GM23338 (cell line): ENCODE results near the gene APP. TPM values are rescaled to one million over a fixed set of nuclear protein-coding genes. Genes with fewer than 3 reads are reported as not detected.

Experiments used
- ATAC-seq: fragments of 200-7000 bp; cut with Tn5 transposase; 3 replicates; pipeline ENCODE4 v1.9.1; 2020
- DNase-seq: peaks from one replicate; pipeline ENCODE4 v3.0.0-alpha.2; 2015; ENCODE audit warnings: low spot score
- H2AFZ ChIP-seq: fragments of 200-600 bp; sonication (generic); 2 replicates; pipeline ENCODE4 v1.8.0; 2016; ENCODE audit warnings: antibody characterized with exemption, mild to moderate bottlenecking, moderate library complexity
- H3F3A ChIP-seq: fragments of 200-600 bp; sonication (generic); replicated peaks from 2 replicates; pipeline ENCODE4 v1.8.0; 2017; ENCODE audit warnings: antibody characterized with exemption, mixed run types, low read depth
- H3K27ac ChIP-seq: fragments of 200-600 bp; sonication (generic); 2 replicates; pipeline ENCODE4 v1.6.1; 2016; ENCODE audit warnings: low read depth
- H3K27me3 ChIP-seq: fragments of 200-600 bp; sonication (generic); 2 replicates; pipeline ENCODE4 v1.8.0; 2016; ENCODE audit warnings: mild to moderate bottlenecking, mixed run types, moderate library complexity; ENCODE audit not compliant: insufficient read depth
- H3K36me3 ChIP-seq: fragments of 200-600 bp; sonication (generic); 2 replicates; pipeline ENCODE4 v1.8.0; 2016; ENCODE audit warnings: mild to moderate bottlenecking; ENCODE audit not compliant: insufficient read depth
- H3K4me1 ChIP-seq: fragments of 200-600 bp; sonication (generic); 2 replicates; pipeline ENCODE4 v1.8.0; 2016; ENCODE audit warnings: mild to moderate bottlenecking, moderate library complexity; ENCODE audit not compliant: insufficient read depth
- H3K4me2 ChIP-seq: fragments of 200-600 bp; sonication (generic); 2 replicates; pipeline ENCODE4 v1.7.1; 2017; ENCODE audit warnings: mixed run types
- H3K4me3 ChIP-seq: fragments of 200-600 bp; sonication (generic); 2 replicates; pipeline ENCODE4 v1.6.1; 2016; ENCODE audit warnings: mixed run types
- H3K79me2 ChIP-seq: fragments of 200-600 bp; sonication (generic); replicated peaks from 2 replicates; pipeline ENCODE4 v1.8.0; 2017; ENCODE audit warnings: mild to moderate bottlenecking; ENCODE audit not compliant: insufficient read depth
- H3K9me2 ChIP-seq: fragments of 200-600 bp; sonication (generic); 2 replicates; pipeline ENCODE4 v1.8.0; 2017; ENCODE audit not compliant: insufficient read depth
- H4K20me1 ChIP-seq: fragments of 200-600 bp; sonication (generic); replicated peaks from 2 replicates; pipeline ENCODE4 v1.8.0; 2017; ENCODE audit warnings: mild to moderate bottlenecking; ENCODE audit not compliant: insufficient read depth
- H3K27ac Mint-ChIP-seq: 2 replicates; pipeline ENCODE4 v1.8.0; 2020; ENCODE audit warnings: inconsistent platforms, mild to moderate bottlenecking, moderate library complexity, mixed read lengths
- H3K27me3 Mint-ChIP-seq: 3 replicates; pipeline ENCODE4 v1.8.0; 2022; ENCODE audit warnings: low read depth, mild to moderate bottlenecking, moderate library complexity, mixed read lengths, inconsistent platforms; ENCODE audit not compliant: insufficient read depth, poor library complexity
- H3K36me3 Mint-ChIP-seq: 3 replicates; pipeline ENCODE4 v1.8.0; 2021; ENCODE audit warnings: low read depth, mild to moderate bottlenecking, inconsistent platforms, moderate library complexity, mixed read lengths
- H3K4me1 Mint-ChIP-seq: 3 replicates; pipeline ENCODE4 v1.8.0; 2020; ENCODE audit warnings: mild to moderate bottlenecking, inconsistent platforms, mixed read lengths
- H3K4me3 Mint-ChIP-seq: 3 replicates; pipeline ENCODE4 v1.8.0; 2021; ENCODE audit warnings: moderate library complexity, mild to moderate bottlenecking, inconsistent platforms, mixed read lengths
- H3K9me3 Mint-ChIP-seq: 3 replicates; pipeline ENCODE4 v1.8.0; 2020; ENCODE audit warnings: moderate library complexity, mild to moderate bottlenecking, inconsistent platforms, mixed read lengths
- JUNB ChIP-seq: IDR thresholded peaks from one replicate; pipeline ENCODE4 v1.6.1; 2016; ENCODE audit warnings: antibody characterized with exemption; ENCODE audit not compliant: unreplicated experiment
- NANOG ChIP-seq: IDR thresholded peaks from 2 replicates; pipeline ENCODE4 v1.6.1; 2016; ENCODE audit warnings: antibody characterized with exemption, borderline replicate concordance
- POLR2AphosphoS5 ChIP-seq: IDR thresholded peaks from 2 replicates; pipeline ENCODE4 v1.6.1; 2016; ENCODE audit warnings: antibody characterized with exemption, low read depth
- STAT1 ChIP-seq: IDR thresholded peaks from one replicate; pipeline ENCODE4 v1.6.1; 2016; ENCODE audit warnings: antibody characterized with exemption; ENCODE audit not compliant: unreplicated experiment
- ZNF114 ChIP-seq: fragments of 250-450 bp; sonication (Bioruptor Pico); IDR thresholded peaks from 2 replicates; pipeline ENCODE4 v1.5.0; 2020; ENCODE audit warnings: mild to moderate bottlenecking, moderate library complexity
- ZNF331 ChIP-seq: fragments of 250-450 bp; sonication (Bioruptor Pico); IDR thresholded peaks from 2 replicates; pipeline ENCODE4 v1.5.0; 2020; ENCODE audit warnings: low read depth, mild to moderate bottlenecking, moderate library complexity
- polyA plus RNA-seq: library from polyadenylated mRNA; unstranded; fragments of >200 nt; fragmentation: Nextera tagmentation; extraction: Ambion mirVana; gene quantifications from 2 replicates; pipeline ENCODE4 v1.2.1, GENCODE V29; 2016
- total RNA-seq: library from RNA; depleted of rRNA; stranded (reverse); fragments of >200 nt; shearing (Covaris generic); gene quantifications from 2 replicates; pipeline ENCODE4 v1.2.3, GENCODE V29; 2014
- TF ChIP-seq, protein P1 (sequence below): IDR thresholded peaks from 2 replicates; pipeline ENCODE4 v1.6.1; 2016; ENCODE audit warnings: antibody characterized with exemption
- TF ChIP-seq, protein P2 (sequence below): IDR thresholded peaks from one replicate; pipeline ENCODE4 v1.6.1; 2018; ENCODE audit warnings: antibody characterized with exemption; ENCODE audit not compliant: unreplicated experiment
- TF ChIP-seq, protein P3 (sequence below): fragments of 250-450 bp; sonication (Bioruptor Pico); IDR thresholded peaks from 2 replicates; pipeline ENCODE4 v1.5.0; 2020; ENCODE audit warnings: mild to moderate bottlenecking, moderate library complexity

Gene APP
- total and polyA plus RNA-seq, 2 experiments from 2014 or later, result 69.4 to 444 TPM

DNA sequence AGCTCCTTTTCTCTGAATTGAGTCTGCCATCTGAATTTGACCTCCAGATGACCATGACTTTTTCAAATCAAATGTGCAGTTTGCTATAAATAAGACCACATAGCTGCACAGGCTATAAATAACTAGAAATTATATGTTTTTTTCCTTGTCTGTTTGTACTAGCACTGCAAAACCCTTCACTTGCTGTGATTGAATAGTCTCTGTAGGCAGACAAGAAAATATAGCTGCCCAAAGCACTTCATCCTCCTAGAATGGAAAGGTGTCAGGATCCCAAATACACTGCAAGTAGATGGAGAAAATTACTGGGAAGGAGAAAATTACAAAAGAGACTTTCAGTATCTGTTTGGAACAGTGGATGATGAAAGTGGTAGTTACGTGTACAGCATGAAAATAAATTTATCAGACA is 175.8 kb downstream of the APP start:
- Histone ChIP-seq H3K27ac (no peak overlapping the region), H3K9me2 (no peaks in the 10 kb centered on the region), H3K4me1 (peaks cover 30% of the 10 kb centered on the region), H3K4me2 (no peak overlapping the region), H3K27me3 (no peaks in the 10 kb centered on the region), H4K20me1 (no peaks in the 10 kb centered on the region), H3K79me2 (peaks cover 14% of the 10 kb centered on the region), H2AFZ (no peak overlapping the region), H3F3A (0 out of 2 replicates have a peak, but pooled peaks cover 4% of the 10 kb centered on the region), H3K36me3 (0 out of 2 replicates have a peak, but pooled peaks cover 3% of the 10 kb centered on the region), H3K4me3 (no peak overlapping the region)
- H3K27ac Mint-ChIP-seq, result peak overlapping the region; percentile 21; the same call in 1 of the 2 replicates
- no peak overlapping the region for H3K4me3 Mint-ChIP-seq
- peaks cover 39% of the 10 kb centered on the region for H3K4me1 Mint-ChIP-seq
- H3K36me3 Mint-ChIP-seq, result peaks cover 50% of the 10 kb centered on the region
- DNase-seq (no peak), ATAC-seq (no peak)
- no peaks in the 10 kb centered on the region for H3K9me3 Mint-ChIP-seq
- H3K27me3 Mint-ChIP-seq, result no peaks in the 10 kb centered on the region
- no peak for TF ChIP-seq NANOG
- no peak for TF ChIP-seq ZNF331
- TF ChIP-seq, protein P1, sequence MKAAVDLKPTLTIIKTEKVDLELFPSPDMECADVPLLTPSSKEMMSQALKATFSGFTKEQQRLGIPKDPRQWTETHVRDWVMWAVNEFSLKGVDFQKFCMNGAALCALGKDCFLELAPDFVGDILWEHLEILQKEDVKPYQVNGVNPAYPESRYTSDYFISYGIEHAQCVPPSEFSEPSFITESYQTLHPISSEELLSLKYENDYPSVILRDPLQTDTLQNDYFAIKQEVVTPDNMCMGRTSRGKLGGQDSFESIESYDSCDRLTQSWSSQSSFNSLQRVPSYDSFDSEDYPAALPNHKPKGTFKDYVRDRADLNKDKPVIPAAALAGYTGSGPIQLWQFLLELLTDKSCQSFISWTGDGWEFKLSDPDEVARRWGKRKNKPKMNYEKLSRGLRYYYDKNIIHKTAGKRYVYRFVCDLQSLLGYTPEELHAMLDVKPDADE, result no peak
- TF ChIP-seq, protein P2, sequence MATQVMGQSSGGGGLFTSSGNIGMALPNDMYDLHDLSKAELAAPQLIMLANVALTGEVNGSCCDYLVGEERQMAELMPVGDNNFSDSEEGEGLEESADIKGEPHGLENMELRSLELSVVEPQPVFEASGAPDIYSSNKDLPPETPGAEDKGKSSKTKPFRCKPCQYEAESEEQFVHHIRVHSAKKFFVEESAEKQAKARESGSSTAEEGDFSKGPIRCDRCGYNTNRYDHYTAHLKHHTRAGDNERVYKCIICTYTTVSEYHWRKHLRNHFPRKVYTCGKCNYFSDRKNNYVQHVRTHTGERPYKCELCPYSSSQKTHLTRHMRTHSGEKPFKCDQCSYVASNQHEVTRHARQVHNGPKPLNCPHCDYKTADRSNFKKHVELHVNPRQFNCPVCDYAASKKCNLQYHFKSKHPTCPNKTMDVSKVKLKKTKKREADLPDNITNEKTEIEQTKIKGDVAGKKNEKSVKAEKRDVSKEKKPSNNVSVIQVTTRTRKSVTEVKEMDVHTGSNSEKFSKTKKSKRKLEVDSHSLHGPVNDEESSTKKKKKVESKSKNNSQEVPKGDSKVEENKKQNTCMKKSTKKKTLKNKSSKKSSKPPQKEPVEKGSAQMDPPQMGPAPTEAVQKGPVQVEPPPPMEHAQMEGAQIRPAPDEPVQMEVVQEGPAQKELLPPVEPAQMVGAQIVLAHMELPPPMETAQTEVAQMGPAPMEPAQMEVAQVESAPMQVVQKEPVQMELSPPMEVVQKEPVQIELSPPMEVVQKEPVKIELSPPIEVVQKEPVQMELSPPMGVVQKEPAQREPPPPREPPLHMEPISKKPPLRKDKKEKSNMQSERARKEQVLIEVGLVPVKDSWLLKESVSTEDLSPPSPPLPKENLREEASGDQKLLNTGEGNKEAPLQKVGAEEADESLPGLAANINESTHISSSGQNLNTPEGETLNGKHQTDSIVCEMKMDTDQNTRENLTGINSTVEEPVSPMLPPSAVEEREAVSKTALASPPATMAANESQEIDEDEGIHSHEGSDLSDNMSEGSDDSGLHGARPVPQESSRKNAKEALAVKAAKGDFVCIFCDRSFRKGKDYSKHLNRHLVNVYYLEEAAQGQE, result no peak

DNA sequence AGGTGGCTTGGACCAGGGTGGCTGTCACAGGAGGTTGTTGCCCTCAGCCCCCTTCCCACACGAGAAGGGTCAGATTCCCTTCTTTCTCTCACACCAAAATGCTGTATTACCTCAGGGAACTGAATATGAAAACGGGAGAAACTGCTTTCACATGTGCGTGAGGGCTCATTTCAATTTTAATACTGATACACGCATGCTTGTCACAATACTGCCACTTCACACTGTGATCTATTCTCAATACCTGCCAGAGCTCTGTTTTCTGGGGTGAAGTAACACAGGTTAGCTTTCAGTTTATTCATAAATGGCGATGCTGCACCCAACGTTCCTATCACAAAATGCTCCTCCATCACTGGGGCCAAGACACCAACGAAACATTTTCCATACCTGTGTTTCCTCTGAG is 181.8 kb downstream of the APP start:
- DNase-seq, result no peak
- 0 out of 2 replicates have a peak, but pooled peaks cover 9% of the 10 kb centered on the region for H3K79me2 ChIP-seq
- peaks cover 47% of the 10 kb centered on the region for H3K36me3 Mint-ChIP-seq
- no peaks in the 10 kb centered on the region for H4K20me1 ChIP-seq
- H3K27ac ChIP-seq, result no peak overlapping the region
- H3K4me1 ChIP-seq, result peaks cover 41% of the 10 kb centered on the region
- H3K4me1 Mint-ChIP-seq, result peaks cover 44% of the 10 kb centered on the region
- no peaks in the 10 kb centered on the region for H3F3A ChIP-seq
- no peaks in the 10 kb centered on the region for H3K27me3 ChIP-seq
- H2AFZ ChIP-seq, result no peak overlapping the region
- peaks cover 2% of the 10 kb centered on the region for H3K27me3 Mint-ChIP-seq
- no peak overlapping the region for H3K4me3 Mint-ChIP-seq
- no peak overlapping the region; the same call in 1 of the 2 replicates for H3K27ac Mint-ChIP-seq
- no peaks in the 10 kb centered on the region for H3K9me2 ChIP-seq
- no peak overlapping the region for H3K4me3 ChIP-seq
- ATAC-seq, result no peak
- H3K9me3 Mint-ChIP-seq, result no peaks in the 10 kb centered on the region
- H3K36me3 ChIP-seq, result no peaks in the 10 kb centered on the region
- H3K4me2 ChIP-seq, result no peak overlapping the region
- TF ChIP-seq NANOG (no peak), POLR2AphosphoS5 (no peak), JUNB (no peak), ZNF114 (CRISPR knock-in tag) (no peak), ZNF331 (no peak), STAT1 (no peak)
- TF ChIP-seq, protein P3, sequence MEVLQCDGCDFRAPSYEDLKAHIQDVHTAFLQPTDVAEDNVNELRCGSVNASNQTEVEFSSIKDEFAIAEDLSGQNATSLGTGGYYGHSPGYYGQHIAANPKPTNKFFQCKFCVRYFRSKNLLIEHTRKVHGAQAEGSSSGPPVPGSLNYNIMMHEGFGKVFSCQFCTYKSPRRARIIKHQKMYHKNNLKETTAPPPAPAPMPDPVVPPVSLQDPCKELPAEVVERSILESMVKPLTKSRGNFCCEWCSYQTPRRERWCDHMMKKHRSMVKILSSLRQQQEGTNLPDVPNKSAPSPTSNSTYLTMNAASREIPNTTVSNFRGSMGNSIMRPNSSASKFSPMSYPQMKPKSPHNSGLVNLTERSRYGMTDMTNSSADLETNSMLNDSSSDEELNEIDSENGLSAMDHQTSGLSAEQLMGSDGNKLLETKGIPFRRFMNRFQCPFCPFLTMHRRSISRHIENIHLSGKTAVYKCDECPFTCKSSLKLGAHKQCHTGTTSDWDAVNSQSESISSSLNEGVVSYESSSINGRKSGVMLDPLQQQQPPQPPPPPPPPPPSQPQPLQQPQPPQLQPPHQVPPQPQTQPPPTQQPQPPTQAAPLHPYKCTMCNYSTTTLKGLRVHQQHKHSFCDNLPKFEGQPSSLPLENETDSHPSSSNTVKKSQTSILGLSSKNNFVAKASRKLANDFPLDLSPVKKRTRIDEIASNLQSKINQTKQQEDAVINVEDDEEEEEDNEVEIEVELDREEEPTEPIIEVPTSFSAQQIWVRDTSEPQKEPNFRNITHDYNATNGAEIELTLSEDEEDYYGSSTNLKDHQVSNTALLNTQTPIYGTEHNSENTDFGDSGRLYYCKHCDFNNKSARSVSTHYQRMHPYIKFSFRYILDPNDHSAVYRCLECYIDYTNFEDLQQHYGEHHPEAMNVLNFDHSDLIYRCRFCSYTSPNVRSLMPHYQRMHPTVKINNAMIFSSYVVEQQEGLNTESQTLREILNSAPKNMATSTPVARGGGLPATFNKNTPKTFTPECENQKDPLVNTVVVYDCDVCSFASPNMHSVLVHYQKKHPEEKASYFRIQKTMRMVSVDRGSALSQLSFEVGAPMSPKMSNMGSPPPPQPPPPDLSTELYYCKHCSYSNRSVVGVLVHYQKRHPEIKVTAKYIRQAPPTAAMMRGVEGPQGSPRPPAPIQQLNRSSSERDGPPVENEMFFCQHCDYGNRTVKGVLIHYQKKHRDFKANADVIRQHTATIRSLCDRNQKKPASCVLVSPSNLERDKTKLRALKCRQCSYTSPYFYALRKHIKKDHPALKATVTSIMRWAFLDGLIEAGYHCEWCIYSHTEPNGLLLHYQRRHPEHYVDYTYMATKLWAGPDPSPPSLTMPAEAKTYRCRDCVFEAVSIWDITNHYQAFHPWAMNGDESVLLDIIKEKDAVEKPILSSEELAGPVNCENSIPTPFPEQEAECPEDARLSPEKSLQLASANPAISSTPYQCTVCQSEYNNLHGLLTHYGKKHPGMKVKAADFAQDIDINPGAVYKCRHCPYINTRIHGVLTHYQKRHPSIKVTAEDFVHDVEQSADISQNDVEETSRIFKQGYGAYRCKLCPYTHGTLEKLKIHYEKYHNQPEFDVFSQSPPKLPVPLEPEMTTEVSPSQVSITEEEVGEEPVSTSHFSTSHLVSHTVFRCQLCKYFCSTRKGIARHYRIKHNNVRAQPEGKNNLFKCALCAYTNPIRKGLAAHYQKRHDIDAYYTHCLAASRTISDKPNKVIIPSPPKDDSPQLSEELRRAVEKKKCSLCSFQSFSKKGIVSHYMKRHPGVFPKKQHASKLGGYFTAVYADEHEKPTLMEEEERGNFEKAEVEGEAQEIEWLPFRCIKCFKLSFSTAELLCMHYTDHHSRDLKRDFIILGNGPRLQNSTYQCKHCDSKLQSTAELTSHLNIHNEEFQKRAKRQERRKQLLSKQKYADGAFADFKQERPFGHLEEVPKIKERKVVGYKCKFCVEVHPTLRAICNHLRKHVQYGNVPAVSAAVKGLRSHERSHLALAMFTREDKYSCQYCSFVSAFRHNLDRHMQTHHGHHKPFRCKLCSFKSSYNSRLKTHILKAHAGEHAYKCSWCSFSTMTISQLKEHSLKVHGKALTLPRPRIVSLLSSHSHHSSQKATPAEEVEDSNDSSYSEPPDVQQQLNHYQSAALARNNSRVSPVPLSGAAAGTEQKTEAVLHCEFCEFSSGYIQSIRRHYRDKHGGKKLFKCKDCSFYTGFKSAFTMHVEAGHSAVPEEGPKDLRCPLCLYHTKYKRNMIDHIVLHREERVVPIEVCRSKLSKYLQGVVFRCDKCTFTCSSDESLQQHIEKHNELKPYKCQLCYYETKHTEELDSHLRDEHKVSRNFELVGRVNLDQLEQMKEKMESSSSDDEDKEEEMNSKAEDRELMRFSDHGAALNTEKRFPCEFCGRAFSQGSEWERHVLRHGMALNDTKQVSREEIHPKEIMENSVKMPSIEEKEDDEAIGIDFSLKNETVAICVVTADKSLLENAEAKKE, result no peak
- TF ChIP-seq, protein P1, result no peak
